GM12878 (cell line): ENCODE results near the gene AMBP. TPM values are rescaled to one million over a fixed set of nuclear protein-coding genes. Genes with fewer than 3 reads are reported as not detected.

Source experiments
- ATAC-seq: fragments of 200-7000 bp; cut with Tn5 transposase; 3 replicates; pipeline ENCODE4 v1.9.1; 2020; ENCODE audit warnings: mild to moderate bottlenecking, moderate library complexity
- BruUV-seq: library from RNA; stranded (reverse); fragments of 400-500 nt; replicated peaks from 2 replicates; lab custom pipeline; 2021; lab: Mats Ljungman, UMichigan
- CTCF ChIA-PET: fragments of 300-600 bp; sonication (Branson Sonifier 250); formaldehyde crosslinking; extraction: SDS; loops from one replicate; lab custom pipeline; 2021; ENCODE audit warnings: inconsistent platforms; lab: Yijun Ruan, JAX
- POLR2A ChIA-PET: fragments of 350-600 bp; formaldehyde crosslinking; extraction: SDS; loops from one replicate; lab custom pipeline; 2021; ENCODE audit warnings: inconsistent platforms; lab: Charles Lee
- RAD21 ChIA-PET: fragments of 300-600 bp; sonication (Branson Sonifier 250); formaldehyde crosslinking; loops from one replicate; lab custom pipeline; 2023; ENCODE audit warnings: antibody characterized with exemption; ENCODE audit not compliant: unreplicated experiment; lab: Charles Lee
- SMC1A ChIA-PET: fragments of 300-600 bp; sonication (Branson Sonifier 250); formaldehyde crosslinking; loops from one replicate; lab custom pipeline; 2023; ENCODE audit not compliant: unreplicated experiment, uncharacterized antibody; lab: Charles Lee
- DNase-seq: peaks from one replicate; pipeline ENCODE4 v3.0.0-alpha.2; 2011; ENCODE audit warnings: low read depth, low spot score
- FAIRE-seq: peaks from 3 replicates; lab custom pipeline; 2011; peaks lifted over from hg19 to GRCh38; lab: Jason Lieb, UNC
- H2AFZ ChIP-seq: 2 replicates; pipeline ENCODE4 v1.6.0; 2011; ENCODE audit warnings: low read depth, low read length, control low read depth; ENCODE audit not compliant: control insufficient read depth
- H3K27ac ChIP-seq: 2 replicates; pipeline ENCODE4 v1.5.1; 2011; ENCODE audit warnings: control low read depth; ENCODE audit not compliant: control insufficient read depth, insufficient read depth
- H3K27me3 ChIP-seq, 2 experiments: replicated peaks in 1 of 2; 2 replicates each; pipeline versions ENCODE4 v1.6.0 to v1.6.1; 2011; ENCODE audit warnings: low read length in 1 of 2; ENCODE audit not compliant: control insufficient read depth in 2 of 2, insufficient read depth in 2 of 2
- H3K36me3 ChIP-seq, 2 experiments: 2 replicates each; pipeline ENCODE4 v1.5.1; 2011; ENCODE audit warnings: low read length in 1 of 2; ENCODE audit not compliant: control insufficient read depth in 2 of 2, insufficient read depth in 2 of 2
- H3K4me1 ChIP-seq: 2 replicates; pipeline ENCODE4 v1.6.1; 2011; ENCODE audit warnings: mild to moderate bottlenecking, low read length, moderate library complexity, mixed read lengths; ENCODE audit not compliant: control insufficient read depth, insufficient read depth
- H3K4me2 ChIP-seq: 2 replicates; pipeline ENCODE4 v1.6.0; 2011; ENCODE audit warnings: control low read depth; ENCODE audit not compliant: control insufficient read depth, insufficient read depth
- H3K4me3 ChIP-seq: fragments of 200-600 bp; sonication (generic); 2 replicates; pipeline ENCODE4 v1.5.1; 2016
- H3K79me2 ChIP-seq: 2 replicates; pipeline ENCODE4 v1.6.0; 2011; ENCODE audit warnings: low read length; ENCODE audit not compliant: control insufficient read depth, insufficient read depth
- H3K9ac ChIP-seq: 2 replicates; pipeline ENCODE4 v1.8.0; 2011; ENCODE audit warnings: low read length, control low read depth, mixed read lengths; ENCODE audit not compliant: control insufficient read depth, insufficient read depth
- H3K9me3 ChIP-seq: replicated peaks from 3 replicates; pipeline ENCODE4 v1.5.1; 2011; ENCODE audit warnings: mild to moderate bottlenecking, low read length; ENCODE audit not compliant: control insufficient read depth, insufficient read depth
- H4K20me1 ChIP-seq: 2 replicates; pipeline ENCODE4 v1.6.0; 2011; ENCODE audit not compliant: control insufficient read depth, insufficient read depth
- BHLHE40 ChIP-seq, 2 experiments: fragments of 450-650 bp in 1 of 2; IDR thresholded peaks; 2 replicates each; pipeline ENCODE4 v1.6.1; 2011 to 2017; ENCODE audit warnings: low read depth in 2 of 2, borderline replicate concordance in 1 of 2, improper control_type of control experiment in 1 of 2, low read length in 1 of 2, mild to moderate bottlenecking in 1 of 2
- CHD4 ChIP-seq: fragments of 200-600 bp; sonication (generic); IDR thresholded peaks from 2 replicates; pipeline ENCODE4 v1.6.1; 2016; ENCODE audit warnings: mild to moderate bottlenecking
- EZH2 ChIP-seq: IDR thresholded peaks from 2 replicates; pipeline ENCODE4 v1.6.1; 2012; ENCODE audit warnings: low read depth, mild to moderate bottlenecking, control low read depth, inconsistent platforms, low read length, borderline replicate concordance; ENCODE audit not compliant: control insufficient read depth
- FOXK2 ChIP-seq: fragments of 450-650 bp; IDR thresholded peaks from 2 replicates; pipeline ENCODE4 v1.6.1; 2017; ENCODE audit warnings: mild to moderate bottlenecking, moderate library complexity
- MEF2B ChIP-seq: fragments of 450-650 bp; IDR thresholded peaks from 2 replicates; pipeline ENCODE4 v1.6.1; 2018; ENCODE audit warnings: mild to moderate bottlenecking, moderate library complexity; ENCODE audit not compliant: partially characterized antibody, poor library complexity, severe bottlenecking
- SIN3A ChIP-seq: IDR thresholded peaks from 2 replicates; pipeline ENCODE4 v1.6.1; 2012; ENCODE audit warnings: low read depth, low read length, improper control_type of control experiment
- SMAD5 ChIP-seq: IDR thresholded peaks from 2 replicates; pipeline ENCODE4 v1.6.1; 2016; ENCODE audit warnings: antibody characterized with exemption, low read depth
- TARDBP ChIP-seq: IDR thresholded peaks from 2 replicates; pipeline ENCODE4 v1.6.1; 2016; ENCODE audit warnings: borderline replicate concordance
- WGBS: methylation state at CpG from one replicate; pipeline ENCODE4 v1.1.6; 2016; ENCODE audit warnings: low lambda C conversion rate; ENCODE audit not compliant: insufficient replicate concordance, insufficient coverage; ENCODE audit errors: missing lambda C conversion rate; 5-methylcytosine and 5-hydroxymethylcytosine counted together
- in situ Hi-C: fragments of 300-500 bp; cut with MboI; formaldehyde crosslinking; loops from 9 replicates; pipeline ENCODE4 v1.14.3; 2018; ENCODE audit warnings: mixed read lengths
- intact Hi-C: fragments of 100-400 bp; cut with micrococcal nuclease; formaldehyde crosslinking; loops from one replicate; pipeline ENCODE4 v1.14.2; 2022; ENCODE audit not compliant: unreplicated experiment
- polyA plus RNA-seq, 11 experiments: library from polyadenylated mRNA; depleted of rRNA in 4 of 11; unstranded in 6 of 11; stranded (reverse) in 5 of 11; fragments of >200 nt; fragmentation: Nextera tagmentation in 4 of 11; fragmentation: Illumina TruSeq in 1 of 11; extraction: Ambion mirVana in 4 of 11; extraction: Trizol in 1 of 11; gene quantifications; 1 replicate in 1 of 11; 2 replicates in 10 of 11; pipeline versions ENCODE4 v1.2.1 to v1.2.3, GENCODE V29; 2011 to 2016; ENCODE audit warnings: inconsistent platforms in 2 of 11, missing spikeins in 2 of 11, low read depth in 1 of 11
- total RNA-seq, 4 experiments: library from RNA; depleted of rRNA in 3 of 4; stranded (reverse); fragments of >200 nt in 3 of 4; fragmentation: Illumina TruSeq in 1 of 4; extraction: Trizol in 1 of 4; gene quantifications; 2 replicates each; pipeline versions ENCODE4 v1.2.1 to v1.2.3, GENCODE V29; 2013 to 2021
- TF ChIP-seq, protein P1 (sequence below): IDR thresholded peaks from 2 replicates; pipeline ENCODE4 v1.6.1; 2011; ENCODE audit warnings: borderline replicate concordance, low read depth, mild to moderate bottlenecking, moderate library complexity, mixed read lengths, low read length; ENCODE audit not compliant: insufficient read depth; ENCODE audit errors: extremely low read length
- TF ChIP-seq, protein P2 (sequence below): IDR thresholded peaks from 2 replicates; pipeline ENCODE4 v1.6.1; 2012; ENCODE audit warnings: mild to moderate bottlenecking, low read depth, low read length
- TF ChIP-seq, protein P3 (sequence below): fragments of 150-350 bp; IDR thresholded peaks from 2 replicates; pipeline ENCODE4 v1.6.1; 2016; ENCODE audit warnings: low read depth, low read length
- TF ChIP-seq, protein P4 (sequence below): fragments of 450-650 bp; IDR thresholded peaks from 2 replicates; pipeline ENCODE4 v1.6.1; 2018; ENCODE audit warnings: borderline replicate concordance, mild to moderate bottlenecking; ENCODE audit not compliant: partially characterized antibody

Gene AMBP
- total and polyA plus RNA-seq, 10 of the 15 experiments (the other 5 are each of a cell fraction or from before 2014, with no cell fraction given), result 0.11 to 2.3 (median 0.18) TPM; not detected in 7

DNA sequence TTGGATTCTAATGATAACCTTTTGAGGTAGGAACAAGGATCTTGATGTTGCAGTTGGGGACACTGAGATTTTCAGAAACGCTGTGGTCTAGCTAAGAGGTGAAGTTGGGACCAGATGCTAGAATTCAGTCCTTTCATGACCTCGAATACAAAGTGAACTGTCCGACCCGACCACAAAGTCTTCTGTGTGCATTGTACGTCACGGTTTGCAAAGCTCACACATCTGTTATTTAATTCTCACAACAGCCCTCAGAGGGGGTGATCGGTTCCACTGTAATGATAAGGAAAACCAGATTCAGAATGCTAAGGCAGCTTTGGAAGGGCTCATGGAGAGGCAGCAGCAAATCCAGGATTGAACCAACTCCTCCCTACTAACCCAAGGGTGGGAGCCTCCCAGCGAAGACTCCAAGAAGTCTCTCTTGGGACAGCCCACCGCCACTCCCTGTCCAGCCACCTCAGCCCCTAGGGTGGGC lies 37.6 kb upstream of the AMBP start:
- H3K4me3 ChIP-seq, result no peak overlapping the region
- FAIRE-seq, result no peak
- H4K20me1 ChIP-seq, result no peaks in the 10 kb centered on the region
- ATAC-seq, result no peak
- ChIA-PET RAD21 (no interaction called here), CTCF (no interaction called here), POLR2A (no interaction called here), SMC1A (interaction anchor here (0.6 kb wide), 1 partner anchor 679 kb away, joined by 3 read pairs; no protein-coding TSS in a partner anchor)
- H3K27ac ChIP-seq, result no peak overlapping the region
- H2AFZ ChIP-seq, result no peak overlapping the region
- in situ Hi-C loops (no loop called here), intact Hi-C loops (no loop called here)
- H3K79me2 ChIP-seq, result no peaks in the 10 kb centered on the region
- no peaks in the 10 kb centered on the region for H3K36me3 ChIP-seq
- H3K9me3 ChIP-seq, result no peaks in the 10 kb centered on the region
- no peaks in the 10 kb centered on the region for H3K4me1 ChIP-seq
- H3K9ac ChIP-seq, result no peak overlapping the region
- WGBS, result 15% methylated on average over 9 of the region's 9 CpGs
- DNase-seq, result no peak
- no TSS peak for BruUV-seq
- peaks cover 2 to 6% of the 10 kb centered on the region in 2 experiments; a peak in 3 of 4 replicates for H3K27me3 ChIP-seq
- no peak overlapping the region for H3K4me2 ChIP-seq
- TF ChIP-seq EZH2 (no peak), SIN3A (no peak), BHLHE40 (IDR thresholded peaks at IDR 0.05; ENCODE audit: borderline replicate concordance in 1 of 2, low read depth in 2 of 2, low read length in 1 of 2) (no peak), MEF2B (no peak), TARDBP (no peak), CHD4 (no peak), FOXK2 (no peak), SMAD5 (no peak)
- TF ChIP-seq, protein P1, sequence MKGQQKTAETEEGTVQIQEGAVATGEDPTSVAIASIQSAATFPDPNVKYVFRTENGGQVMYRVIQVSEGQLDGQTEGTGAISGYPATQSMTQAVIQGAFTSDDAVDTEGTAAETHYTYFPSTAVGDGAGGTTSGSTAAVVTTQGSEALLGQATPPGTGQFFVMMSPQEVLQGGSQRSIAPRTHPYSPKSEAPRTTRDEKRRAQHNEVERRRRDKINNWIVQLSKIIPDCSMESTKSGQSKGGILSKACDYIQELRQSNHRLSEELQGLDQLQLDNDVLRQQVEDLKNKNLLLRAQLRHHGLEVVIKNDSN, result no peak
- TF ChIP-seq, protein P2, sequence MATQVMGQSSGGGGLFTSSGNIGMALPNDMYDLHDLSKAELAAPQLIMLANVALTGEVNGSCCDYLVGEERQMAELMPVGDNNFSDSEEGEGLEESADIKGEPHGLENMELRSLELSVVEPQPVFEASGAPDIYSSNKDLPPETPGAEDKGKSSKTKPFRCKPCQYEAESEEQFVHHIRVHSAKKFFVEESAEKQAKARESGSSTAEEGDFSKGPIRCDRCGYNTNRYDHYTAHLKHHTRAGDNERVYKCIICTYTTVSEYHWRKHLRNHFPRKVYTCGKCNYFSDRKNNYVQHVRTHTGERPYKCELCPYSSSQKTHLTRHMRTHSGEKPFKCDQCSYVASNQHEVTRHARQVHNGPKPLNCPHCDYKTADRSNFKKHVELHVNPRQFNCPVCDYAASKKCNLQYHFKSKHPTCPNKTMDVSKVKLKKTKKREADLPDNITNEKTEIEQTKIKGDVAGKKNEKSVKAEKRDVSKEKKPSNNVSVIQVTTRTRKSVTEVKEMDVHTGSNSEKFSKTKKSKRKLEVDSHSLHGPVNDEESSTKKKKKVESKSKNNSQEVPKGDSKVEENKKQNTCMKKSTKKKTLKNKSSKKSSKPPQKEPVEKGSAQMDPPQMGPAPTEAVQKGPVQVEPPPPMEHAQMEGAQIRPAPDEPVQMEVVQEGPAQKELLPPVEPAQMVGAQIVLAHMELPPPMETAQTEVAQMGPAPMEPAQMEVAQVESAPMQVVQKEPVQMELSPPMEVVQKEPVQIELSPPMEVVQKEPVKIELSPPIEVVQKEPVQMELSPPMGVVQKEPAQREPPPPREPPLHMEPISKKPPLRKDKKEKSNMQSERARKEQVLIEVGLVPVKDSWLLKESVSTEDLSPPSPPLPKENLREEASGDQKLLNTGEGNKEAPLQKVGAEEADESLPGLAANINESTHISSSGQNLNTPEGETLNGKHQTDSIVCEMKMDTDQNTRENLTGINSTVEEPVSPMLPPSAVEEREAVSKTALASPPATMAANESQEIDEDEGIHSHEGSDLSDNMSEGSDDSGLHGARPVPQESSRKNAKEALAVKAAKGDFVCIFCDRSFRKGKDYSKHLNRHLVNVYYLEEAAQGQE, result no peak
- TF ChIP-seq, protein P3, sequence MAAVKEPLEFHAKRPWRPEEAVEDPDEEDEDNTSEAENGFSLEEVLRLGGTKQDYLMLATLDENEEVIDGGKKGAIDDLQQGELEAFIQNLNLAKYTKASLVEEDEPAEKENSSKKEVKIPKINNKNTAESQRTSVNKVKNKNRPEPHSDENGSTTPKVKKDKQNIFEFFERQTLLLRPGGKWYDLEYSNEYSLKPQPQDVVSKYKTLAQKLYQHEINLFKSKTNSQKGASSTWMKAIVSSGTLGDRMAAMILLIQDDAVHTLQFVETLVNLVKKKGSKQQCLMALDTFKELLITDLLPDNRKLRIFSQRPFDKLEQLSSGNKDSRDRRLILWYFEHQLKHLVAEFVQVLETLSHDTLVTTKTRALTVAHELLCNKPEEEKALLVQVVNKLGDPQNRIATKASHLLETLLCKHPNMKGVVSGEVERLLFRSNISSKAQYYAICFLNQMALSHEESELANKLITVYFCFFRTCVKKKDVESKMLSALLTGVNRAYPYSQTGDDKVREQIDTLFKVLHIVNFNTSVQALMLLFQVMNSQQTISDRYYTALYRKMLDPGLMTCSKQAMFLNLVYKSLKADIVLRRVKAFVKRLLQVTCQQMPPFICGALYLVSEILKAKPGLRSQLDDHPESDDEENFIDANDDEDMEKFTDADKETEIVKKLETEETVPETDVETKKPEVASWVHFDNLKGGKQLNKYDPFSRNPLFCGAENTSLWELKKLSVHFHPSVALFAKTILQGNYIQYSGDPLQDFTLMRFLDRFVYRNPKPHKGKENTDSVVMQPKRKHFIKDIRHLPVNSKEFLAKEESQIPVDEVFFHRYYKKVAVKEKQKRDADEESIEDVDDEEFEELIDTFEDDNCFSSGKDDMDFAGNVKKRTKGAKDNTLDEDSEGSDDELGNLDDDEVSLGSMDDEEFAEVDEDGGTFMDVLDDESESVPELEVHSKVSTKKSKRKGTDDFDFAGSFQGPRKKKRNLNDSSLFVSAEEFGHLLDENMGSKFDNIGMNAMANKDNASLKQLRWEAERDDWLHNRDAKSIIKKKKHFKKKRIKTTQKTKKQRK, result no peak
- TF ChIP-seq, protein P4, sequence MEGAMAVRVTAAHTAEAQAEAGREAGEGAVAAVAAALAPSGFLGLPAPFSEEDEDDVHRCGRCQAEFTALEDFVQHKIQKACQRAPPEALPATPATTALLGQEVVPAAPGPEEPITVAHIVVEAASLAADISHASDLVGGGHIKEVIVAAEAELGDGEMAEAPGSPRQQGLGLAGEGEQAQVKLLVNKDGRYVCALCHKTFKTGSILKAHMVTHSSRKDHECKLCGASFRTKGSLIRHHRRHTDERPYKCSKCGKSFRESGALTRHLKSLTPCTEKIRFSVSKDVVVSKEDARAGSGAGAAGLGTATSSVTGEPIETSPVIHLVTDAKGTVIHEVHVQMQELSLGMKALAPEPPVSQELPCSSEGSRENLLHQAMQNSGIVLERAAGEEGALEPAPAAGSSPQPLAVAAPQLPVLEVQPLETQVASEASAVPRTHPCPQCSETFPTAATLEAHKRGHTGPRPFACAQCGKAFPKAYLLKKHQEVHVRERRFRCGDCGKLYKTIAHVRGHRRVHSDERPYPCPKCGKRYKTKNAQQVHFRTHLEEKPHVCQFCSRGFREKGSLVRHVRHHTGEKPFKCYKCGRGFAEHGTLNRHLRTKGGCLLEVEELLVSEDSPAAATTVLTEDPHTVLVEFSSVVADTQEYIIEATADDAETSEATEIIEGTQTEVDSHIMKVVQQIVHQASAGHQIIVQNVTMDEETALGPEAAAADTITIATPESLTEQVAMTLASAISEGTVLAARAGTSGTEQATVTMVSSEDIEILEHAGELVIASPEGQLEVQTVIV, result no peak
